Gastrocnemius medialis (tissue), 4 donors: ENCODE results near the gene ALG6. TPM values are rescaled to one million over a fixed set of nuclear protein-coding genes. Genes with fewer than 3 reads are reported as not detected.

Source experiments
- ATAC-seq, 2 donors: fragments of 150-250 bp; one replicate each; pipeline ENCODE4 v1.9.1; 2016
- DNase-seq, 2 donors: peaks; one replicate each; pipeline ENCODE4 v3.0.0-alpha.2; 2019
- H3K27ac ChIP-seq, 4 donors: fragments of 200-600 bp; sonication (generic); 1 replicate in 1 of 4; 2 replicates in 3 of 4; pipeline ENCODE4 v1.5.1; 2016 to 2018; ENCODE audit warnings: mild to moderate bottlenecking in 2 of 4, moderate library complexity in 1 of 4
- H3K27me3 ChIP-seq, 3 donors: fragments of 200-600 bp; sonication (generic) in 2 of 3; 1 replicate in 1 of 3; 2 replicates in 2 of 3; pipeline versions ENCODE4 v1.5.1 to v1.6.0; 2016 to 2019; ENCODE audit warnings: mild to moderate bottlenecking in 1 of 3, moderate library complexity in 1 of 3
- H3K36me3 ChIP-seq, 2 donors: fragments of 200-600 bp; sonication (generic) in 1 of 2; one replicate each; pipeline ENCODE4 v1.5.1; 2017 to 2018
- H3K4me1 ChIP-seq, 2 donors: fragments of 200-600 bp; sonication (generic) in 1 of 2; one replicate each; pipeline ENCODE4 v1.5.1; 2016 to 2017; ENCODE audit warnings: mild to moderate bottlenecking in 2 of 2
- H3K4me3 ChIP-seq, 4 donors: fragments of 200-600 bp; sonication (generic) in 3 of 4; 1 replicate in 1 of 4; 2 replicates in 3 of 4; pipeline ENCODE4 v1.5.1; 2016 to 2019; ENCODE audit warnings: mild to moderate bottlenecking in 2 of 4
- H3K9me3 ChIP-seq, 3 donors: fragments of 200-600 bp; sonication (generic) in 2 of 3; 1 replicate in 1 of 3; 2 replicates in 2 of 3; pipeline ENCODE4 v1.5.1; 2016 to 2019
- POLR2A ChIP-seq, 2 donors: fragments of 450-650 bp; IDR thresholded peaks; one replicate each; pipeline ENCODE4 v1.6.1; 2017; ENCODE audit warnings: antibody characterized with exemption in 2 of 2, mild to moderate bottlenecking in 2 of 2, moderate library complexity in 2 of 2
- in situ Hi-C, 4 donors: fragments of 200-750 bp; cut with MboI; loops; one replicate each; pipeline versions ENCODE4 v1.15.0 to v1.8.0; 2017; ENCODE audit warnings: low sequenced_read_pairs in 4 of 4
- intact Hi-C: fragments of 100-400 bp; cut with DNase I; formaldehyde crosslinking; loops from one replicate; pipeline ENCODE4 v1.15.1; 2023; ENCODE audit warnings: low total_unique reads
- total RNA-seq, 4 donors: library from RNA; depleted of rRNA; stranded (reverse); fragments of >200 nt; gene quantifications; one replicate each; pipeline versions ENCODE4 v1.1.0 to v1.2.3, GENCODE V29; 2016
- TF ChIP-seq, protein P1 (sequence below), 5 experiments: fragments of 450-650 bp in 3 of 5; fragments of 200-600 bp in 2 of 5; sonication (generic) in 2 of 5; IDR thresholded peaks in 4 of 5; conservative IDR thresholded peaks in 1 of 5; 1 replicate in 4 of 5; 2 replicates in 1 of 5; pipeline ENCODE4 v1.5.1; 2016 to 2019; ENCODE audit warnings: antibody characterized with exemption in 5 of 5, mild to moderate bottlenecking in 3 of 5, moderate library complexity in 3 of 5

ALG6 gene
- total RNA-seq, 4 donors from 2014 or later, result 2.3 to 9.5 (median 5.7) TPM

DNA sequence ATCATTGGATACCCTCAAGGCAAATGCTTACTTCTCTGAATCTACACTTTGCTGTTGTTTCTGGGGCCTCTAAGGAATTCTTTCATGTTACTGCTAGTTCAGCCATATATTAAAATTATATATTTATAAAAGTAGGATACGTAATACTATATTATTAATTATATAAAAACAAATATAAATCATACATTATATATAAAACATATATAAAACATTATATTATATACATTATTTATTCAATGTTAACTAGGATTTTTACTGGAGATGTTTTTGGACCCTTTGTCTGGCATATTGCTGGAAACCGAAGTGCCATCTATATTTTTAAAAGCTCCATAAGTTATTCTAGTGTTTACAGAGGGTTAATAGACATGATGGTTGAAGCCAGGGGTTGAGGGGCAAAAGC is 12.2 kb downstream of the ALG6 start:
- Histone ChIP-seq H3K27me3 (no peaks in the 10 kb centered on the region), H3K9me3 (no peaks in the 10 kb centered on the region), H3K4me1 (no peaks in the 10 kb centered on the region), H3K36me3 (no peaks in the 10 kb centered on the region), H3K4me3 (no peak overlapping the region), H3K27ac (no peak overlapping the region)
- in situ Hi-C loops (no loop called here), intact Hi-C loops (no loop called here)
- ATAC-seq, result no peak
- DNase-seq, result no peak
- TF ChIP-seq, protein P1, sequence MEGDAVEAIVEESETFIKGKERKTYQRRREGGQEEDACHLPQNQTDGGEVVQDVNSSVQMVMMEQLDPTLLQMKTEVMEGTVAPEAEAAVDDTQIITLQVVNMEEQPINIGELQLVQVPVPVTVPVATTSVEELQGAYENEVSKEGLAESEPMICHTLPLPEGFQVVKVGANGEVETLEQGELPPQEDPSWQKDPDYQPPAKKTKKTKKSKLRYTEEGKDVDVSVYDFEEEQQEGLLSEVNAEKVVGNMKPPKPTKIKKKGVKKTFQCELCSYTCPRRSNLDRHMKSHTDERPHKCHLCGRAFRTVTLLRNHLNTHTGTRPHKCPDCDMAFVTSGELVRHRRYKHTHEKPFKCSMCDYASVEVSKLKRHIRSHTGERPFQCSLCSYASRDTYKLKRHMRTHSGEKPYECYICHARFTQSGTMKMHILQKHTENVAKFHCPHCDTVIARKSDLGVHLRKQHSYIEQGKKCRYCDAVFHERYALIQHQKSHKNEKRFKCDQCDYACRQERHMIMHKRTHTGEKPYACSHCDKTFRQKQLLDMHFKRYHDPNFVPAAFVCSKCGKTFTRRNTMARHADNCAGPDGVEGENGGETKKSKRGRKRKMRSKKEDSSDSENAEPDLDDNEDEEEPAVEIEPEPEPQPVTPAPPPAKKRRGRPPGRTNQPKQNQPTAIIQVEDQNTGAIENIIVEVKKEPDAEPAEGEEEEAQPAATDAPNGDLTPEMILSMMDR (IDR thresholded peaks at IDR 0.05 in 4 of 5, conservative IDR thresholded peaks at IDR 0.05 in 1 of 5), result no peak
- TF ChIP-seq POLR2A (IDR thresholded peaks at IDR 0.05), result no peak

DNA sequence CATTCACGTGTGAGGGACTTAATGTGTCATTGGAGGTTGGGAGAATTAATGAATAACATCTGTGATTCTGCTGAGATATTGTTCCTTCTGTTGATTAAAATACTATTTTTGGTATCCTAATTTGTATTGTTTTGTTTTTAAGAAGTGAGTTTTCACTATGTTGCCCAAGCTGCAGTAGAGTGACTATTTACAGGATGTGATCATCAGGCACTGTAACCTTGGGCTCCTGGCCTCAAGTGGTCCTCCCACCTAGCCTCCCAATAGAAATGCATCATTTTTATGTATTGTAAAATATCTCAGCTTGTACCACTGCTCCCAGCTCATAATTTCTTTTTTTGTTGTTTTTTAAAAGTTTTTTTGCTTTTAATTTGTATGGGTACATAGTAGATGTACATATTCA is 14.3 kb downstream of the ALG6 start:
- H3K27ac ChIP-seq, result no peak overlapping the region
- no peaks in the 10 kb centered on the region for H3K9me3 ChIP-seq
- no peaks in the 10 kb centered on the region for H3K27me3 ChIP-seq
- no peak for TF ChIP-seq POLR2A (IDR thresholded peaks at IDR 0.05)
- TF ChIP-seq, protein P1 (IDR thresholded peaks at IDR 0.05 in 4 of 5, conservative IDR thresholded peaks at IDR 0.05 in 1 of 5), result no peak
- DNase-seq (no peak), ATAC-seq (no peak)
- in situ Hi-C loops, result no loop called here
- no peaks in the 10 kb centered on the region for H3K36me3 ChIP-seq
- no peaks in the 10 kb centered on the region for H3K4me1 ChIP-seq
- no peak overlapping the region for H3K4me3 ChIP-seq
- intact Hi-C loops, result no loop called here

DNA sequence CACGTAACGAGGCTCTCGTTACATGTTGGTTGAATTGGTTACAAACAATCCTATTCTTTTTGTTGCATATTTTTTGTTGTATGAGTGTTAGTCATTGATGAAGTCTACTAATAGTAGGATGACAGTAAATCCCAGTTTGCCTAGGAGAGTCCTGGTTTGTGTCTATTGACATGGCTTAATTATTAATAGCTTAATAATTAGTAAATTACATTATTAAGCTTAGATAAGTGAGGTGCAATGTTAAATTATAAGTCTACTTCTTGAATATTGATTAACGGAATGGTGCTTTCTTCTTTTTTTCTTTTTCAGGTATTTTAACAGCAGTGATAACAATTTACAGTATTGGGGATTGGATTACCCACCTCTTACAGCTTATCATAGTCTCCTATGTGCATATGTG is 34.5 kb downstream of the ALG6 start:
- TF ChIP-seq POLR2A (IDR thresholded peaks at IDR 0.05), result no peak
- TF ChIP-seq, protein P1 (IDR thresholded peaks at IDR 0.05 in 4 of 5, conservative IDR thresholded peaks at IDR 0.05 in 1 of 5), result no peak
- H3K4me3 ChIP-seq, result no peak overlapping the region
- H3K36me3 ChIP-seq, result peaks cover 0 to 21% of the 10 kb centered on the region in 2 donors
- no peak overlapping the region for H3K27ac ChIP-seq
- ATAC-seq (no peak), DNase-seq (no peak)
- no peaks in the 10 kb centered on the region for H3K9me3 ChIP-seq
- in situ Hi-C loops (no loop called here), intact Hi-C loops (no loop called here)
- H3K4me1 ChIP-seq, result no peaks in the 10 kb centered on the region
- no peaks in the 10 kb centered on the region for H3K27me3 ChIP-seq

DNA sequence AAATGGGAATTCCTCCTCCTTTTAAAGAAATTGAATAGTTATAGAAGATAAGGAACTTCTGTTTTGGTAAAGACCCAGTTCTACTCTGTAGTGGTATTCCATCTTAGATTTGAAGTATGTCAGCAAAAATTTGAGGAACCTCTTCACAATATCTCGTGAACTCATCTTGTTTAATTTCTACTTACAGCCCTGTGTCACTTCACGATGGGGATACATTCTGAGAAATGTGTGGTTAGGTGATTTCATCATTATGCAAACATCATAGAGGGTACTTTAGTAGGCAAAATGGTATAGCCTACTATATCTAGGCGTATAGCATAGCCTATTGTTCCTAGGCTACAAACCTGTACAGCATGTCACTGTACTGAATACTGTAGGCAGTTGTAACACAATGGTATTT is 36.0 kb downstream of the ALG6 start:
- TF ChIP-seq, protein P1 (IDR thresholded peaks at IDR 0.05 in 4 of 5, conservative IDR thresholded peaks at IDR 0.05 in 1 of 5), result no peak
- TF ChIP-seq POLR2A (IDR thresholded peaks at IDR 0.05), result no peak
- H3K9me3 ChIP-seq, result no peaks in the 10 kb centered on the region
- peaks cover 0 to 17% of the 10 kb centered on the region in 2 donors for H3K36me3 ChIP-seq
- no peak overlapping the region for H3K4me3 ChIP-seq
- no peaks in the 10 kb centered on the region for H3K4me1 ChIP-seq
- ATAC-seq (no peak), DNase-seq (no peak)
- in situ Hi-C loops, result no loop called here
- H3K27ac ChIP-seq, result no peak overlapping the region
- intact Hi-C loops, result no loop called here
- H3K27me3 ChIP-seq, result no peaks in the 10 kb centered on the region

DNA sequence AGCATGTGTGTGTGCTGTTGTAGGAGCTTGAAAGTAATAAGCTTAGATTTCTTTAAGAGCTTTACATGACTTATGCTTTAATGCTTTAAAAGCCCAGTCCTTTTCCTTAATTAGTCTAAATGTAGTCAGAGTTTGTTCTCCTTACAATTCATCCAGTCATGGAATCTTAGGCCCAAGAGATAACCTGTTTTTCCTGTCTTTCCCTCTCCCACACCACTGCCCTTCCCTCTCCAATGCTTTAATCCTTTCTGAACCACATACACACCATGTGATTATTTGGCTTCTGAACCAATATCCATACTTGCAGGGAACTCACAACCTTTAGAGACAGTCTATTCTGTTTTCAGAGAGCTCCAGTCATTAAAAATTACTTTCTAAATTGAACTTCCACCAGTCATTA is 37.6 kb downstream of the ALG6 start:
- H3K9me3 ChIP-seq, result no peaks in the 10 kb centered on the region
- no peak overlapping the region for H3K27ac ChIP-seq
- intact Hi-C loops, result no loop called here
- ATAC-seq (no peak), DNase-seq (no peak)
- no peaks in the 10 kb centered on the region for H3K27me3 ChIP-seq
- peaks cover 0 to 17% of the 10 kb centered on the region in 2 donors for H3K36me3 ChIP-seq
- no peak overlapping the region for H3K4me3 ChIP-seq
- in situ Hi-C loops, result no loop called here
- no peak for TF ChIP-seq POLR2A (IDR thresholded peaks at IDR 0.05)
- TF ChIP-seq, protein P1 (IDR thresholded peaks at IDR 0.05 in 4 of 5, conservative IDR thresholded peaks at IDR 0.05 in 1 of 5), result no peak
- no peaks in the 10 kb centered on the region for H3K4me1 ChIP-seq
